ENCODE measurements around the gene PRSS36.
"Not testable (repeated sequence)": the region's sequence is repeated elsewhere in the genome, so short reads cannot be mapped to it uniquely, and the experiment has no call there.

The PRSS36 gene

GRCh38 chr16:31170048-31170447 is 20.2 kb upstream of the PRSS36 start:
- not testable (repeated sequence) for DNase-seq; H3K4me1 Mint-ChIP-seq (ENCODE audit: low read depth); H3K36me3 Mint-ChIP-seq (ENCODE audit: low read depth); H3K4me3 Mint-ChIP-seq; H3K27ac Mint-ChIP-seq; H3K27me3 Mint-ChIP-seq; H3K9me3 Mint-ChIP-seq

GRCh38 chr16:31168848-31169247 is 19.0 kb upstream of the PRSS36 start:
- H3K4me3 Mint-ChIP-seq = no peak overlapping the region
- no peaks in the 10 kb centered on the region for H3K9me3 Mint-ChIP-seq
- H3K27me3 Mint-ChIP-seq = no peaks in the 10 kb centered on the region
- no peaks in the 10 kb centered on the region for H3K36me3 Mint-ChIP-seq (ENCODE audit: low read depth)
- H3K4me1 Mint-ChIP-seq (ENCODE audit: low read depth) = no peaks in the 10 kb centered on the region
- DNase-seq = no peak
- H3K27ac Mint-ChIP-seq = no peak overlapping the region

GRCh38 chr16:31167315-31167714 is 17.4 kb upstream of the PRSS36 start:
- no peaks in the 10 kb centered on the region for H3K4me1 Mint-ChIP-seq (ENCODE audit: low read depth)
- no peaks in the 10 kb centered on the region for H3K9me3 Mint-ChIP-seq
- no peak for DNase-seq
- H3K27me3 Mint-ChIP-seq = no peaks in the 10 kb centered on the region
- no peaks in the 10 kb centered on the region for H3K36me3 Mint-ChIP-seq (ENCODE audit: low read depth)
- no peak overlapping the region for H3K4me3 Mint-ChIP-seq
- no peak overlapping the region for H3K27ac Mint-ChIP-seq

- no peak overlapping the region for H3K27ac Mint-ChIP-seq
- no peak for DNase-seq
- H3K4me3 Mint-ChIP-seq = peak overlapping the region; percentile 38
- no peaks in the 10 kb centered on the region for H3K36me3 Mint-ChIP-seq (ENCODE audit: low read depth)
- no peaks in the 10 kb centered on the region for H3K9me3 Mint-ChIP-seq
- H3K4me1 Mint-ChIP-seq (ENCODE audit: low read depth) = peaks cover 8% of the 10 kb centered on the region
- no peaks in the 10 kb centered on the region for H3K27me3 Mint-ChIP-seq
Measured at GRCh38 chr16:31157136-31157535, 7.3 kb upstream of the PRSS36 start.

- H3K4me1 Mint-ChIP-seq (ENCODE audit: low read depth); DNase-seq; H3K27me3 Mint-ChIP-seq; H3K9me3 Mint-ChIP-seq; H3K4me3 Mint-ChIP-seq; H3K27ac Mint-ChIP-seq; H3K36me3 Mint-ChIP-seq (ENCODE audit: low read depth): not testable (repeated sequence)
Measured at GRCh38 chr16:31150976-31151375, 1.1 kb upstream of the PRSS36 start.

GRCh38 chr16:31149332-31149731 is 534 bp downstream of the PRSS36 start:
- no peaks in the 10 kb centered on the region for H3K9me3 Mint-ChIP-seq
- H3K36me3 Mint-ChIP-seq (ENCODE audit: low read depth) = no peaks in the 10 kb centered on the region
- H3K27ac Mint-ChIP-seq = no peak overlapping the region
- H3K4me3 Mint-ChIP-seq = no peak overlapping the region
- no peak for DNase-seq
- H3K4me1 Mint-ChIP-seq (ENCODE audit: low read depth) = no peaks in the 10 kb centered on the region
- no peaks in the 10 kb centered on the region for H3K27me3 Mint-ChIP-seq

GRCh38 chr16:31148896-31149295 is 970 bp downstream of the PRSS36 start:
- no peak for DNase-seq
- Mint-ChIP-seq H3K4me1 (ENCODE audit: low read depth) (no peaks in the 10 kb centered on the region), H3K9me3 (no peaks in the 10 kb centered on the region), H3K4me3 (no peak overlapping the region), H3K27ac (no peak overlapping the region), H3K27me3 (no peaks in the 10 kb centered on the region), H3K36me3 (ENCODE audit: low read depth) (no peaks in the 10 kb centered on the region)

GRCh38 chr16:31148281-31148728 is 1.6 kb downstream of the PRSS36 start:
- Mint-ChIP-seq H3K4me1 (ENCODE audit: low read depth) (peaks cover 6% of the 10 kb centered on the region), H3K9me3 (no peaks in the 10 kb centered on the region), H3K36me3 (ENCODE audit: low read depth) (no peaks in the 10 kb centered on the region), H3K27ac (no peak overlapping the region), H3K27me3 (no peaks in the 10 kb centered on the region), H3K4me3 (no peak overlapping the region)
- no peak for DNase-seq

- peaks cover 6% of the 10 kb centered on the region for H3K4me1 Mint-ChIP-seq (ENCODE audit: low read depth)
- no peaks in the 10 kb centered on the region for H3K9me3 Mint-ChIP-seq
- no peaks in the 10 kb centered on the region for H3K27me3 Mint-ChIP-seq
- H3K4me3 Mint-ChIP-seq = no peak overlapping the region
- H3K27ac Mint-ChIP-seq = no peak overlapping the region
- no peaks in the 10 kb centered on the region for H3K36me3 Mint-ChIP-seq (ENCODE audit: low read depth)
- DNase-seq = no peak
Measured at GRCh38 chr16:31147574-31147973, 2.3 kb downstream of the PRSS36 start.

GRCh38 chr16:31145398-31145990 is 4.4 kb downstream of the PRSS36 start:
- no peak overlapping the region for H3K27ac Mint-ChIP-seq
- no peaks in the 10 kb centered on the region for H3K9me3 Mint-ChIP-seq
- H3K36me3 Mint-ChIP-seq (ENCODE audit: low read depth) = no peaks in the 10 kb centered on the region
- H3K4me1 Mint-ChIP-seq (ENCODE audit: low read depth) = peaks cover 14% of the 10 kb centered on the region
- no peak for DNase-seq
- no peak overlapping the region for H3K4me3 Mint-ChIP-seq
- H3K27me3 Mint-ChIP-seq = no peaks in the 10 kb centered on the region

- peaks cover 14% of the 10 kb centered on the region for H3K4me1 Mint-ChIP-seq (ENCODE audit: low read depth)
- not testable (repeated sequence) for H3K27ac Mint-ChIP-seq; DNase-seq; H3K36me3 Mint-ChIP-seq (ENCODE audit: low read depth); H3K4me3 Mint-ChIP-seq; H3K9me3 Mint-ChIP-seq; H3K27me3 Mint-ChIP-seq
Measured at GRCh38 chr16:31144418-31144817, 5.4 kb downstream of the PRSS36 start.

GRCh38 chr16:31143694-31144148 is 6.1 kb downstream of the PRSS36 start:
- H3K27me3 Mint-ChIP-seq = no peaks in the 10 kb centered on the region
- H3K36me3 Mint-ChIP-seq (ENCODE audit: low read depth) = no peaks in the 10 kb centered on the region
- peak overlapping the region; percentile 59 for H3K27ac Mint-ChIP-seq
- peaks cover 14% of the 10 kb centered on the region for H3K4me1 Mint-ChIP-seq (ENCODE audit: low read depth)
- no peak overlapping the region for H3K4me3 Mint-ChIP-seq
- no peak for DNase-seq
- no peaks in the 10 kb centered on the region for H3K9me3 Mint-ChIP-seq

GRCh38 chr16:31143011-31143693 is 6.7 kb downstream of the PRSS36 start:
- Mint-ChIP-seq H3K9me3 (no peaks in the 10 kb centered on the region), H3K4me3 (peak overlapping the region; percentile 23), H3K27ac (peak overlapping the region; percentile 59), H3K36me3 (ENCODE audit: low read depth) (no peaks in the 10 kb centered on the region), H3K4me1 (ENCODE audit: low read depth) (peaks cover 14% of the 10 kb centered on the region), H3K27me3 (no peaks in the 10 kb centered on the region)
- no peak for DNase-seq

- Mint-ChIP-seq H3K4me3 (peak overlapping the region; percentile 73), H3K9me3 (no peaks in the 10 kb centered on the region), H3K36me3 (ENCODE audit: low read depth) (no peaks in the 10 kb centered on the region), H3K27ac (peak overlapping the region; percentile 92), H3K4me1 (ENCODE audit: low read depth) (peaks cover 14% of the 10 kb centered on the region), H3K27me3 (no peaks in the 10 kb centered on the region)
- peak; percentile 99 for DNase-seq
Measured at GRCh38 chr16:31142109-31143010, 7.5 kb downstream of the PRSS36 start.
